ENCODE results near the gene FAM241B.
A peak's percentile ranks its signal among the peaks of the same experiment; 100 is the strongest.

Gene FAM241B

DNA sequence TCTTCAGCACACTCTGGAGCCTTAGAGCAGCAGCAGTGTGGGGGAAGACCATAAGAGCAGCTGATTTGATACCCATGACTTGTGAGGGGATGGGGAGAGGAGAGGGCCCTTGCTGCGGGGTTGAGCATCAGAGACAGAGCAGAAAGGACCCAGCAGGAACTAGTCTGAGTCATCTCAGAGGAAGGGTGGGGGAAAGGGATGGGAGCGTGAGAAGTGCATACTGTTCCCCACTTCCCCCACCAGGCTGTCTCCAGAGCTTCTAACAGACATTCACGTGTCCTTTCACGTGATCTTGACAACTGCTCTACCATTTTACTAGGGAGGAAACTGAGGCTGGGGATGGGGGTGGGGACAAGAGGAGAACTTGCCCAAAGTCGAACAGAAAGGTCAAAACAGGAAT is 38.7 kb downstream of the FAM241B start:
- CTCF ChIA-PET, result interaction anchor here (0.9 to 2.3 kb wide), 2 partner anchors 22 to 49 kb away, joined by 3 to 9 read pairs; no protein-coding TSS in a partner anchor
- no peak overlapping the region for H3K4me3 ChIP-seq (ENCODE audit: low read depth, low read length)
- no peaks in the 10 kb centered on the region for H3K4me1 ChIP-seq (ENCODE audit: control insufficient read depth, insufficient read depth, low read length)
- H3K27ac ChIP-seq (ENCODE audit: extremely low read depth, low read depth, low read length), result no peak overlapping the region
- no peaks in the 10 kb centered on the region for H3K9me3 ChIP-seq (ENCODE audit: control insufficient read depth, insufficient read depth, low read depth, low read length)
- no peaks in the 10 kb centered on the region for H3K36me3 ChIP-seq (ENCODE audit: control insufficient read depth in 2 of 2, insufficient read depth in 1 of 2, low read length in 2 of 2)
- POLR2A ChIA-PET, result no interaction called here
- TF ChIP-seq ZNF169 (tag by site-specific recombination; IDR thresholded peaks at IDR 0.05), result no peak
- TF ChIP-seq, protein P1, sequence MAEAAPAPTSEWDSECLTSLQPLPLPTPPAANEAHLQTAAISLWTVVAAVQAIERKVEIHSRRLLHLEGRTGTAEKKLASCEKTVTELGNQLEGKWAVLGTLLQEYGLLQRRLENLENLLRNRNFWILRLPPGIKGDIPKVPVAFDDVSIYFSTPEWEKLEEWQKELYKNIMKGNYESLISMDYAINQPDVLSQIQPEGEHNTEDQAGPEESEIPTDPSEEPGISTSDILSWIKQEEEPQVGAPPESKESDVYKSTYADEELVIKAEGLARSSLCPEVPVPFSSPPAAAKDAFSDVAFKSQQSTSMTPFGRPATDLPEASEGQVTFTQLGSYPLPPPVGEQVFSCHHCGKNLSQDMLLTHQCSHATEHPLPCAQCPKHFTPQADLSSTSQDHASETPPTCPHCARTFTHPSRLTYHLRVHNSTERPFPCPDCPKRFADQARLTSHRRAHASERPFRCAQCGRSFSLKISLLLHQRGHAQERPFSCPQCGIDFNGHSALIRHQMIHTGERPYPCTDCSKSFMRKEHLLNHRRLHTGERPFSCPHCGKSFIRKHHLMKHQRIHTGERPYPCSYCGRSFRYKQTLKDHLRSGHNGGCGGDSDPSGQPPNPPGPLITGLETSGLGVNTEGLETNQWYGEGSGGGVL (tag by site-specific recombination; IDR thresholded peaks at IDR 0.05), result peak; percentile 54
- no peak for TF ChIP-seq SP7 (tag by site-specific recombination; IDR thresholded peaks at IDR 0.05)

DNA sequence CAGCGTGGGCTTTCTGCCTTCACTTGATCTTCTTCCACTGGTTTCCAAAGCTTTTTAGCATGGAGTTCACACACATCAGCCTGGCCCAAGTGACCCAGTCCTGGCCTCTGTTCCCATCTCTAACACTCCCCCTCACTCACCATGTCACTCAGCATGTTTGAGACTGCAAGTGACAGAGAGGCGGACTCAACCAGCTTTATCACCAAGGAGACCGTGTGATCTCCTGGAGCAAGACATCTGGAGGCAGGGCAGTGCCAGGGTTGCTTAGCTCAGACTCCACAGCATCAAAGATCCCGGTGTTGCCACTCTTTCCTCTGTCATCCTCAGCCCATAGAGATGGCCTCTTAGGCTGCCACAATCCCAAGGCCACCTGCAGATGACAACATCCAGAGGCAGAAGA is 39.4 kb downstream of the FAM241B start:
- no peak for TF ChIP-seq ZNF140 (tag by site-specific recombination; IDR thresholded peaks at IDR 0.05)
- no peak for TF ChIP-seq ZNF114 (tag by site-specific recombination; IDR thresholded peaks at IDR 0.05)
- TF ChIP-seq HOXC10 (CRISPR knock-in tag; IDR thresholded peaks at IDR 0.05), result no peak
- TF ChIP-seq, protein P2, sequence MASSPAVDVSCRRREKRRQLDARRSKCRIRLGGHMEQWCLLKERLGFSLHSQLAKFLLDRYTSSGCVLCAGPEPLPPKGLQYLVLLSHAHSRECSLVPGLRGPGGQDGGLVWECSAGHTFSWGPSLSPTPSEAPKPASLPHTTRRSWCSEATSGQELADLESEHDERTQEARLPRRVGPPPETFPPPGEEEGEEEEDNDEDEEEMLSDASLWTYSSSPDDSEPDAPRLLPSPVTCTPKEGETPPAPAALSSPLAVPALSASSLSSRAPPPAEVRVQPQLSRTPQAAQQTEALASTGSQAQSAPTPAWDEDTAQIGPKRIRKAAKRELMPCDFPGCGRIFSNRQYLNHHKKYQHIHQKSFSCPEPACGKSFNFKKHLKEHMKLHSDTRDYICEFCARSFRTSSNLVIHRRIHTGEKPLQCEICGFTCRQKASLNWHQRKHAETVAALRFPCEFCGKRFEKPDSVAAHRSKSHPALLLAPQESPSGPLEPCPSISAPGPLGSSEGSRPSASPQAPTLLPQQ (tag by site-specific recombination; IDR thresholded peaks at IDR 0.05), result no peak
- no peak for TF ChIP-seq ZSCAN16 (tag by site-specific recombination; IDR thresholded peaks at IDR 0.05)
- ChIA-PET POLR2A (no interaction called here), CTCF (interaction anchor here (0.6 to 2.3 kb wide), 2 partner anchors 25 to 48 kb away, joined by 3 to 9 read pairs; no protein-coding TSS in a partner anchor)
- Histone ChIP-seq H3K9me3 (ENCODE audit: control insufficient read depth, insufficient read depth, low read depth, low read length) (no peaks in the 10 kb centered on the region), H3K4me3 (ENCODE audit: low read depth, low read length) (no peak overlapping the region), H3K36me3 (ENCODE audit: control insufficient read depth in 2 of 2, insufficient read depth in 1 of 2, low read length in 2 of 2) (no peaks in the 10 kb centered on the region), H3K27ac (ENCODE audit: extremely low read depth, low read depth, low read length) (no peak overlapping the region), H3K4me1 (ENCODE audit: control insufficient read depth, insufficient read depth, low read length) (no peaks in the 10 kb centered on the region)

DNA sequence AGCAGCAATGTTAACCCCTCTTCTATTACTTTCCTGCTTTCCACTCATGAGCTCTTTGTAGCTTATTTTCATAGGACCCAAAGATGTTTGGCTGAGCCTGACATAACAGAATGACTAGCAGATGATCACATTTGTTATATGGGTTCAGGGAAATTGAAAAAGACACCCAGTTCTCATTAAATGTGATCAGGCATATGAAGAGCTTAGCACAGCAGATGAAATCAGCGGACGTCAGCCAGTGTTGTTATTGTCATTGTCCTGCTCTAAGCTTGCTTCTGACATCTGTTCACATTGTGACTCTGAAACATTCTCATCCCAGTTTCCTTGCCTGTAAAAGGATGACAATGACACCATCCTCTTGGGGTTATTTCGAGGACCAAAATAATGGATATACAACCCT is 43.5 kb downstream of the FAM241B start:
- TF ChIP-seq, protein P3, sequence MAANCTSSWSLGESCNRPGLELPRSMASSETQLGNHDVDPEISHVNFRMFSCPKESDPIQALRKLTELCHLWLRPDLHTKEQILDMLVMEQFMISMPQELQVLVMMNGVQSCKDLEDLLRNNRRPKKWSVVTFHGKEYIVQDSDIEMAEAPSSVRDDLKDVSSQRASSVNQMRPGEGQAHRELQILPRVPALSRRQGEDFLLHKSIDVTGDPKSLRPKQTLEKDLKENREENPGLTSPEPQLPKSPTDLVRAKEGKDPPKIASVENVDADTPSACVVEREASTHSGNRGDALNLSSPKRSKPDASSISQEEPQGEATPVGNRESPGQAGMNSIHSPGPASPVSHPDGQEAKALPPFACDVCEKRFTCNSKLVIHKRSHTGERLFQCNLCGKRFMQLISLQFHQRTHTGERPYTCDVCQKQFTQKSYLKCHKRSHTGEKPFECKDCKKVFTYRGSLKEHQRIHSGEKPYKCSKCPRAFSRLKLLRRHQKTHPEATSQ (tag by site-specific recombination; IDR thresholded peaks at IDR 0.05), result no peak
- TF ChIP-seq ZNF654 (tag by site-specific recombination; IDR thresholded peaks at IDR 0.05; ENCODE audit: low read depth), result no peak
- no peak for TF ChIP-seq ZNF785 (tag by site-specific recombination; IDR thresholded peaks at IDR 0.05)
- ChIA-PET POLR2A (no interaction called here), CTCF (interaction anchor here (1.1 kb wide), 2 partner anchors 44 to 69 kb away, joined by 4 read pairs; no protein-coding TSS in a partner anchor)

DNA sequence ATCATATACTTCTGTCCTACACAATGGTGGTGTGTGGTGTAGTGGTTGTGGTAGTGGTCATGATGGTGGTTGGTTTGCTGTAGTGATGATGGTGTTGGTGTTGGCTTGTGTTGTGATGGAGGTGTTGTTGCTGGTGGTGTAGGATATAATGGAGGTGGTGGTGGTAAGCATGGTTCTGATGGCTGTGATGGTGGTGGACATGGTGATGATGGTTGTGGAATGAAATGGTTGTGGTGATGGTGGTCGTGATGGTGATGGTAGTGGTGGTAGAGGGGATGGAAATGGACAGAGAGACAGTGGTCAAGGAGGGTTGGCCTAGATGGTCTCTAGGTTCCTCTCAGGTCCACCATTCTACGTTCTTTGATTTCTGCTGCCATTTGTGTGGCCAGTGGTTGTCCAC is 44.7 kb downstream of the FAM241B start:
- Histone ChIP-seq H3K9me3 (ENCODE audit: control insufficient read depth, insufficient read depth, low read depth, low read length) (no peaks in the 10 kb centered on the region), H3K27ac (ENCODE audit: extremely low read depth, low read depth, low read length) (no peak overlapping the region), H3K36me3 (ENCODE audit: control insufficient read depth in 2 of 2, insufficient read depth in 1 of 2, low read length in 2 of 2) (no peaks in the 10 kb centered on the region), H3K4me3 (ENCODE audit: low read depth, low read length) (no peak overlapping the region), H3K4me1 (ENCODE audit: control insufficient read depth, insufficient read depth, low read length) (no peaks in the 10 kb centered on the region)
- no peak for TF ChIP-seq ZNF37A (tag by site-specific recombination; IDR thresholded peaks at IDR 0.05)
- TF ChIP-seq ZNF777 (tag by site-specific recombination; IDR thresholded peaks at IDR 0.05; ENCODE audit: borderline replicate concordance), result 0 out of 2 replicates have a peak, but pooled peaks have one; percentile 40
- TF ChIP-seq ZBTB48 (tag by site-specific recombination; IDR thresholded peaks at IDR 0.05), result no peak
- TF ChIP-seq, protein P4, sequence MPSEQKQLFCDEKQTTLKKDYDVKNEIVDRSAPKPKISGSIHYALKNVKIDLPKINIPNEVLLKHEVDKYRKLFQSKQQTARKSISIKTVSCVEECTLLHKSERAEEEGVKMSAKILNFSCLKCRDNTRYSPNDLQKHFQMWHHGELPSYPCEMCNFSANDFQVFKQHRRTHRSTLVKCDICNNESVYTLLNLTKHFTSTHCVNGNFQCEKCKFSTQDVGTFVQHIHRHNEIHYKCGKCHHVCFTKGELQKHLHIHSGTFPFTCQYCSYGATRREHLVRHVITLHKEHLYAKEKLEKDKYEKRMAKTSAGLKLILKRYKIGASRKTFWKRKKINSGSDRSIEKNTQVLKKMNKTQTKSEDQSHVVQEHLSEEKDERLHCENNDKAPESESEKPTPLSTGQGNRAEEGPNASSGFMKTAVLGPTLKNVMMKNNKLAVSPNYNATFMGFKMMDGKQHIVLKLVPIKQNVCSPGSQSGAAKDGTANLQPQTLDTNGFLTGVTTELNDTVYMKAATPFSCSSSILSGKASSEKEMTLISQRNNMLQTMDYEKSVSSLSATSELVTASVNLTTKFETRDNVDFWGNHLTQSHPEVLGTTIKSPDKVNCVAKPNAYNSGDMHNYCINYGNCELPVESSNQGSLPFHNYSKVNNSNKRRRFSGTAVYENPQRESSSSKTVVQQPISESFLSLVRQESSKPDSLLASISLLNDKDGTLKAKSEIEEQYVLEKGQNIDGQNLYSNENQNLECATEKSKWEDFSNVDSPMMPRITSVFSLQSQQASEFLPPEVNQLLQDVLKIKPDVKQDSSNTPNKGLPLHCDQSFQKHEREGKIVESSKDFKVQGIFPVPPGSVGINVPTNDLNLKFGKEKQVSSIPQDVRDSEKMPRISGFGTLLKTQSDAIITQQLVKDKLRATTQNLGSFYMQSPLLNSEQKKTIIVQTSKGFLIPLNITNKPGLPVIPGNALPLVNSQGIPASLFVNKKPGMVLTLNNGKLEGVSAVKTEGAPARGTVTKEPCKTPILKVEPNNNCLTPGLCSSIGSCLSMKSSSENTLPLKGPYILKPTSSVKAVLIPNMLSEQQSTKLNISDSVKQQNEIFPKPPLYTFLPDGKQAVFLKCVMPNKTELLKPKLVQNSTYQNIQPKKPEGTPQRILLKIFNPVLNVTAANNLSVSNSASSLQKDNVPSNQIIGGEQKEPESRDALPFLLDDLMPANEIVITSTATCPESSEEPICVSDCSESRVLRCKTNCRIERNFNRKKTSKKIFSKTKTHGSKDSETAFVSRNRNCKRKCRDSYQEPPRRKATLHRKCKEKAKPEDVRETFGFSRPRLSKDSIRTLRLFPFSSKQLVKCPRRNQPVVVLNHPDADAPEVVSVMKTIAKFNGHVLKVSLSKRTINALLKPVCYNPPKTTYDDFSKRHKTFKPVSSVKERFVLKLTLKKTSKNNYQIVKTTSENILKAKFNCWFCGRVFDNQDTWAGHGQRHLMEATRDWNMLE (tag by site-specific recombination; conservative IDR thresholded peaks at IDR 0.05; ENCODE audit: low read depth), result no peak
- ChIA-PET POLR2A (no interaction called here), CTCF (no interaction called here)

More for the DNA sequence above, 43.5 kb downstream of the FAM241B start:
- Histone ChIP-seq H3K36me3 (ENCODE audit: control insufficient read depth in 2 of 2, insufficient read depth in 1 of 2, low read length in 2 of 2) (no peaks in the 10 kb centered on the region), H3K4me3 (ENCODE audit: low read depth, low read length) (no peak overlapping the region), H3K27ac (ENCODE audit: extremely low read depth, low read depth, low read length) (no peak overlapping the region), H3K4me1 (ENCODE audit: control insufficient read depth, insufficient read depth, low read length) (no peaks in the 10 kb centered on the region), H3K9me3 (ENCODE audit: control insufficient read depth, insufficient read depth, low read depth, low read length) (no peaks in the 10 kb centered on the region)
